Measurements from ENCODE around the gene FBXL7.
"Not testable (repeated sequence)": the region's sequence is repeated elsewhere in the genome, so short reads cannot be mapped to it uniquely, and the experiment has no call there.

The FBXL7 gene

DNA sequence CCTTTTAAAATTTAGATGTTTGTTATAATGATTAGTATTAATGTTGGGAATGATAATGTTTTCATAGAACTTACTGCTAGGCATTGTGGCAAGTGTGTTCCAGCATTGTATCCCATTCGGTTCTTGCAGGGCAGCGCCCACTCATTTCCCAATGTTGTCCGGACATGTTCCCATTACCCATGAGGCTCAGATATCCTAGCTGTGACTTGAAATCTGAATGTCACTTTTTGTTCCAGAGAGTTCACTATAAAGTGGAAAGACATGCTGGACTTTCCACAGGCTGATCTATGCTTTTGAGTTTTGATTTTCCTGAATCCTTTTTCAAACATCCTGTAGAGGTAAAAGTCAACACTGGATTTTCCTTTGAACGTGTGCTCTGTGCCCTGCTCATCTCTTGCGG lies 350.6 kb downstream of the FBXL7 start:
- Histone ChIP-seq H3K9ac (no peak overlapping the region), H3K4me3 (no peak overlapping the region), H3K27ac (no peak overlapping the region), H3K9me3 (no peaks in the 10 kb centered on the region), H3K36me3 (no peaks in the 10 kb centered on the region), H3K4me2 (no peak overlapping the region), H3K27me3 (no peaks in the 10 kb centered on the region), H4K20me1 (no peaks in the 10 kb centered on the region), H3K4me1 (no peaks in the 10 kb centered on the region)
- TF ChIP-seq Cebpa-rat (IDR thresholded peaks at IDR 0.05) = no peak

DNA sequence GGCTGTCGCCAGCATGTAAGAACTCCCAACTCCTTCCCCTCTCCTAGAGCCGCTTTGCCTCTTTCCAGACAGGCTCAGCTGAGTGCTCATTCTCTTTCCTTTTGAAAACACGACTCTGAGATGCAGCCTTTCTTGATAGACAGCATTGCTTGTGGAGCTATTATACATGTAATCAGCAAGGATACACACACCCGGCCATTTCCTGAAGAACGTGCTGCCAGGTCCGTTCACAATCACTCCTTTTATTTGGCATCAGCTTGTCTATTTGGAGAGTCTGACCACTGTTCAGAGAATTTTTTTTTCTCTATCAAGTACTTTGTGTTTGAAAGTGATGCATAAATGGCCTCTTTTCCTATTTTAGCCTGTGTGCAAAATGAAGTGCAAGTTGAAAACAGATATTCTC lies 351.0 kb downstream of the FBXL7 start:
- Histone ChIP-seq H3K36me3 (no peaks in the 10 kb centered on the region), H4K20me1 (no peaks in the 10 kb centered on the region), H3K27ac (no peak overlapping the region), H3K9me3 (no peaks in the 10 kb centered on the region), H3K4me3 (no peak overlapping the region), H3K4me1 (no peaks in the 10 kb centered on the region), H3K9ac (no peak overlapping the region), H3K4me2 (no peak overlapping the region), H3K27me3 (no peaks in the 10 kb centered on the region)
- TF ChIP-seq Cebpa-rat (IDR thresholded peaks at IDR 0.05) = no peak

DNA sequence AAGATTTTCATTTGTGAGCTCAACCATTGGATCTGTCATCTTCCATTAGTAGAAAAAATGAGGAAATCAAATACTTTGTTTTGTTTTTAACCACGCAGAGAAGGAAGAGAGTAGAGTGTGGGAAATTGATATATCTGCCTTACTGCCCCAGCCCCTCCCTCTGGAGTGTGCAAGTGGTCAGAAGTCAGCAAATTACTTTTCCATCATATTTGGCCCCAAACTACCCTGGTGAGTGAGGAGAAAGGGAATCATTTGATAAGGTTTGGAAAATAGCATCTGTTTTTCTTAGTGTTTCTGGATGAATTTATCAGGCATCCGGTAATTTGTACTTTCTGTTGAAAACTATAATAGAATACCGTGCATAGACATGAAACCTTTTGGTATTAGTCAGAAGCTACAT lies 352.2 kb downstream of the FBXL7 start:
- Histone ChIP-seq H4K20me1 (no peaks in the 10 kb centered on the region), H3K27ac (no peak overlapping the region), H3K4me2 (no peak overlapping the region), H3K4me1 (no peaks in the 10 kb centered on the region), H3K9me3 (peaks cover 4% of the 10 kb centered on the region; the same call in 1 of the 2 replicates), H3K4me3 (no peak overlapping the region), H3K9ac (no peak overlapping the region), H3K27me3 (no peaks in the 10 kb centered on the region), H3K36me3 (no peaks in the 10 kb centered on the region)
- TF ChIP-seq Cebpa-rat (IDR thresholded peaks at IDR 0.05) = no peak

DNA sequence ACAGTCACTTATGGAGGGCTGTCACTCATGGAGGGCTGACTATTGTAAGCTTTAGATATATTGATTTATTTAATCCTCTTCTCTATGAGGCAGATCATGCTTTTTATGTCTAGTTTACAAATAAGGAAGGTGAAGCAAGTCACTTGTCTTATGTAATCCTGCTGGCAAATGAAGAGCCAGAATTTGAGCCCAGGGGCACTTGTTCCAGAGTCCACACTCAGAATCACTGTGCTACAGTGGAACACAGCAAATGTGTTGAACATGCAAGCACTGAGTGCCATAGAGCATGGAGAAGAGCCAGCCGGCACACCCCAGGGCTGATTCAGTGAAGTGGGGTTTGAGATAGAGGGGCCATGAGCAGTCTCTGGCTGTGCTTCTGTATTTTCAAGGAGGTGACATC lies 353.0 kb downstream of the FBXL7 start:
- H3K9ac ChIP-seq = no peak overlapping the region
- no peaks in the 10 kb centered on the region for H4K20me1 ChIP-seq
- H3K4me1 ChIP-seq = no peaks in the 10 kb centered on the region
- peaks cover 4% of the 10 kb centered on the region; the same call in 1 of the 2 replicates for H3K9me3 ChIP-seq
- H3K27ac ChIP-seq = no peak overlapping the region
- H3K36me3 ChIP-seq = no peaks in the 10 kb centered on the region
- no peaks in the 10 kb centered on the region for H3K27me3 ChIP-seq
- no peak overlapping the region for H3K4me2 ChIP-seq
- TF ChIP-seq Cebpa-rat (IDR thresholded peaks at IDR 0.05) = no peak
- no peak overlapping the region for H3K4me3 ChIP-seq

DNA sequence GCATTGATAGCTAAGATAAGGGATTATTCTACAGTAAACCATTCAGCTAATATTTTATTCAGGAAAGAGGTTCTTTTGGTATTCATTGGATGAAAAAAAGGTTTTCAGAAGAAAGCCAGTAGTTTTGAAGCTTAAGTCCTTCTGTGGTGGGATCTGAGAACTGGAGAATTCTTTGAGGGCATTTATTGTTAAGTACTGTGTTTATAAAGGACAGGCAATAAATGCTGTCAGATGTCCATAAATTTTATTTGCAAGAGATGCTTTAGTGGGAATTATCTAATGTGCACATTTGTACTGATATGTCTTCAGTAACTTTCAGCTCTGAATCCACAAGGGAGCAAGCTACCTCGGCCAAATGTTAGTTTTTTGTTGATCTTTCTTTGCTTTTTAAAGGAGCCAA lies 358.3 kb downstream of the FBXL7 start:
- no peak overlapping the region for H3K9ac ChIP-seq

DNA sequence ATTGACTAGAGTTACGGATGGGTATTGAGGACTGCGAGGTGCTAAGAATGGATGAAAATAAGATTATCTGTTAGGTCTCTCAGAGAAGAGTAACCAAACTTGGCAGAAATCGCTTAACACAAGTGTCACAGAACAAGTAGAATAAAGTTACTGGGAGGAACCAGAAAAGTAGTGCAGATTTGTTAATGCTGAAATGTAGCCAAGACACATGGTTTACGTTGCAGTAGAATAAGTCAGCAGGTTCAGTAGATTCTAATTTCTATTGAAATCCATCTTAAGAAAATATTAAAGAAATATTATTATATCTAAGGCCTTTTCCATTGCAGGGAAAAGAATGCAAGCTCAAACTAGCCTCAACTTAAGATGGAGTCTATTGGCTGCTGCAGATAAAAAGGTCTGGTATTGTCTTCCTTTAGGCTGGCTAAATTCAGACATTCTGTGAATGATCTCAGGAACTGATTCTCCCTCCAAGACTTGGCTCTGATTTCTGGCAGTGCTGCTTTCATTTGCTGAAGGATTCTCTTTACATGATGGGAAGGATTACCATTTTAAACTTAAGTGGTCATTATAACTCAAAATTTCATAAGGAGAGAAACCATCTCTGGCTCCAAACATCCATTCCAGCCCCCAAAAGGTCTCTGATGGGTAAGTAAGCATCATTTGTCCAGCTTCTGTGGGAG lies 364.7 kb downstream of the FBXL7 start:
- Histone ChIP-seq H3K27ac (no peak overlapping the region), H4K20me1 (no peaks in the 10 kb centered on the region), H3K4me2 (no peak overlapping the region), H3K4me3 (no peak overlapping the region), H3K36me3 (no peaks in the 10 kb centered on the region), H3K9me3 (peaks cover 17% of the 10 kb centered on the region), H3K9ac (no peak overlapping the region), H3K4me1 (no peaks in the 10 kb centered on the region), H3K27me3 (no peaks in the 10 kb centered on the region)
- TF ChIP-seq Cebpa-rat (IDR thresholded peaks at IDR 0.05) = no peak

More for the DNA sequence above, 358.3 kb downstream of the FBXL7 start:
- no peaks in the 10 kb centered on the region for H3K4me1 ChIP-seq
- H4K20me1 ChIP-seq = no peaks in the 10 kb centered on the region
- H3K27me3 ChIP-seq = no peaks in the 10 kb centered on the region
- H3K27ac ChIP-seq = no peak overlapping the region
- no peak overlapping the region for H3K4me2 ChIP-seq
- peaks cover 20% of the 10 kb centered on the region for H3K9me3 ChIP-seq
- H3K4me3 ChIP-seq = no peak overlapping the region
- TF ChIP-seq Cebpa-rat (IDR thresholded peaks at IDR 0.05) = no peak
- H3K36me3 ChIP-seq = no peaks in the 10 kb centered on the region

DNA sequence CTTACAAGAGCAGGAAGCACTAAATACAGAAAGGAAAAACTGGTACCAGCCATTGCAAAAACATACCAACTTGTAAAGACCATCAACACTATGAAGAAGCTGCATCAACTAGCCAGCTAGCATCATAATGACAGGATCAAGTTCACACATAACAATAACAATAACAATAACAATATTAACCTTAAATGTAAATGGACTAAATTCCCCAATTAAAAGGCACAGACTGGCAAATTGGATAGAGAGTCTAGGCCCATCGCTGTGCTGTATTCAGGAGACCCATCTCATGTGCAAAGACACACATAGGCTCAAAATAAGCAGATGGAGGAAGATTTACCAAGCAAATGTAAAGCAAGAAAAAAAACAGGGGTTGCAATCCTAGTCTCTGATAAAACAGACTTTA lies 372.3 kb downstream of the FBXL7 start:
- H3K4me3 ChIP-seq, H3K27ac ChIP-seq, H3K9ac ChIP-seq, H3K36me3 ChIP-seq, H3K4me2 ChIP-seq, H3K27me3 ChIP-seq, H4K20me1 ChIP-seq, H3K4me1 ChIP-seq: not testable (repeated sequence)
- peaks cover 15% of the 10 kb centered on the region for H3K9me3 ChIP-seq

DNA sequence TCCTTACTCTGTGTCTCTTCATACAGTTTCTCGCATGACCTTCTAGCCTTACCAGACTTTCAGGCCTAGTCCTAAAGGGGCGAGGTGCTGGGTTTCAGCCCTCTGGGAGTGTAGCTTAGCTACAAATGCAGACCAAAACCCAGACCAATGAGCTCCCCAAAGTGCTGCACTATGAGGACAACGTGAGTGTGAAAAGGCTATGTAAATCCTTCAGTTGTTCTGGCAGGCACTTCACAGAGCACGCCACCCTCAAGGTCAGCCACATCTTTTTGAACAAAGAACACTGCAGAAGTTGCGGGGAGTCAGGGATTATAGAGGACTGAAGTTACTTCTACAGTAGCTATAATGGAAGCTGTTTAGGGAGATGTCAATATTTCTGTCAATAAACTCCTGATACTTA lies 377.9 kb downstream of the FBXL7 start:
- TF ChIP-seq Cebpa-rat (IDR thresholded peaks at IDR 0.05) = no peak
- H3K4me3 ChIP-seq = no peak overlapping the region
- no peaks in the 10 kb centered on the region for H3K4me1 ChIP-seq
- H3K36me3 ChIP-seq = no peaks in the 10 kb centered on the region
- no peak overlapping the region for H3K27ac ChIP-seq
- H3K9me3 ChIP-seq = no peaks in the 10 kb centered on the region
- H4K20me1 ChIP-seq = no peaks in the 10 kb centered on the region
- H3K9ac ChIP-seq = no peak overlapping the region
- H3K27me3 ChIP-seq = no peaks in the 10 kb centered on the region; the same call in 1 of the 2 replicates
- H3K4me2 ChIP-seq = no peak overlapping the region

DNA sequence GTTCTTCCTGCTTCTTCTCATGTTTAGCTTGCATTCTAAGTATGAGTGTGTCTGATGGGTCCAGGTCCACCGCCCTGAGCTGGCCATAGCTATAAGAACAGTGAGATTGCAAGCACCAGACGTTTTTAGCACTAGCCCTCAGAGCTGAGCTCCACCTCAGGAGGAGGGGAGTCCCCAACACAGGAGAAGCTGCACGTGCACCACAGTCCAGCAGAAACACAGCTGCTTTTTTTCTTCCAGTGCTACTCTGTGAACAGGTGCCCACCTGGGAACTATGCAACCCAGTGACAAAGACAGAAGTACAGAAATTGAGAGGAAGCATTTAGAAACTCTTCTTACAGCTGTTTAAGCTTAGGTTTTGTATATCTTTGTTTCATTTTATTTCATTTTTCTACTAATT lies 380.2 kb downstream of the FBXL7 start:
- Histone ChIP-seq H3K4me1 (no peaks in the 10 kb centered on the region), H4K20me1 (no peaks in the 10 kb centered on the region), H3K36me3 (no peaks in the 10 kb centered on the region), H3K4me3 (no peak overlapping the region), H3K4me2 (no peak overlapping the region), H3K9me3 (no peaks in the 10 kb centered on the region), H3K27me3 (no peaks in the 10 kb centered on the region; the same call in 1 of the 2 replicates), H3K27ac (no peak overlapping the region), H3K9ac (no peak overlapping the region)
- TF ChIP-seq Cebpa-rat (IDR thresholded peaks at IDR 0.05) = no peak

DNA sequence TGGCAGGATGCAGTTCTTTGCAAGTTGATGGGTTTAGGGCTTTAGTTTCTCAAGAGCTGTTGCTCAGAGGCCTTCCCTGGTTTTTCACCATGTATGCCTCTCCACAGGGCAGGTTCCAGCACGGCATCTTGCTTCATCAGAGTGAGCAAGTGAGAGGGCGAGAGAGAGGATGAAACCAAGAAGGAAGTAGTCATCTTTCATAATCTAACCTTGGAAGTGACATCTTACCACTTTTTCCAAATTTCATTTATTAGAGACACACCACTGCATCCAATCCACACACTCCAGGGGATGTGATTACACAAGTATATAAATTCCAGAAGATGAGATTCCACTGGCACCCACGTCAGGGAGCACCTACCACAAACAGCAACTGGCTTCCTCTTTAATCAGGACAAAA lies 385.2 kb downstream of the FBXL7 start:
- no peak for TF ChIP-seq Cebpa-rat (IDR thresholded peaks at IDR 0.05)
- H3K9ac ChIP-seq = no peak overlapping the region
- no peaks in the 10 kb centered on the region; the same call in 1 of the 2 replicates for H3K27me3 ChIP-seq
- H3K36me3 ChIP-seq = no peaks in the 10 kb centered on the region
- H3K4me2 ChIP-seq = no peak overlapping the region
- H4K20me1 ChIP-seq = no peaks in the 10 kb centered on the region
- H3K27ac ChIP-seq = no peak overlapping the region
- H3K4me3 ChIP-seq = no peak overlapping the region
- no peaks in the 10 kb centered on the region for H3K9me3 ChIP-seq
- H3K4me1 ChIP-seq = no peaks in the 10 kb centered on the region

DNA sequence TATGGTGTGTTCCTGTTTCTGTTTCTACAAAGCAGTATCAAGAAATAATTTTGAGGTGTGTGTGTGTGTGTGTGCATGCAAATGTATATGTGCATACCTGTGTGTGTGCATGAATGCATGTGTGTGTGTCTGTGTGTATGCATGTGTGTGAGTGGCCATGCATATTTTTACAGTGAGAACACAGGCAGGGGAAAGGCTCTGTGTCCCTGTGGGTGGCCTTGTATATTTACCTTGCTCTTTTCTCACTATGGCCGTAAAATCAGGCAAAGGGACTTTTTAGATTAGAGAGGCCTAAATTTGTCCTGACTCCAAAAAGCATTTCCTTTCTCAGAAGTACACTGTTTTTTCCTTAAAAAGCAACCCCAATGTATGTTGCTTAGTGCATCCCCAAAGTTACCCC lies 386.2 kb downstream of the FBXL7 start:
- no peak overlapping the region for H3K27ac ChIP-seq
- TF ChIP-seq Cebpa-rat (IDR thresholded peaks at IDR 0.05) = no peak
- H3K36me3 ChIP-seq = no peaks in the 10 kb centered on the region
- no peaks in the 10 kb centered on the region for H4K20me1 ChIP-seq
- H3K27me3 ChIP-seq = no peaks in the 10 kb centered on the region
- no peak overlapping the region for H3K4me2 ChIP-seq
- H3K9ac ChIP-seq = no peak overlapping the region
- no peaks in the 10 kb centered on the region for H3K4me1 ChIP-seq
- H3K9me3 ChIP-seq = no peaks in the 10 kb centered on the region
- H3K4me3 ChIP-seq = no peak overlapping the region
